GM12865 (cell line): Measurements from ENCODE around the gene EFCAB11.
A peak's percentile ranks its signal among the peaks of the same experiment; 100 is the strongest.

Experiments
- DNase-seq: peaks from one replicate; pipeline ENCODE4 v3.0.0; 2010; ENCODE audit warnings: low read depth
- H3K4me3 ChIP-seq: 2 replicates; pipeline ENCODE4 v1.5.1; 2011; ENCODE audit warnings: mild to moderate bottlenecking, low read depth, low read length, control low read depth
- TF ChIP-seq, protein P1 (sequence below): IDR thresholded peaks from 2 replicates; pipeline ENCODE4 v1.5.1; 2011; ENCODE audit warnings: low read length, control low read depth, low read depth, inconsistent platforms; ENCODE audit not compliant: insufficient read depth; ENCODE audit errors: missing control alignments

Gene EFCAB11

DNA sequence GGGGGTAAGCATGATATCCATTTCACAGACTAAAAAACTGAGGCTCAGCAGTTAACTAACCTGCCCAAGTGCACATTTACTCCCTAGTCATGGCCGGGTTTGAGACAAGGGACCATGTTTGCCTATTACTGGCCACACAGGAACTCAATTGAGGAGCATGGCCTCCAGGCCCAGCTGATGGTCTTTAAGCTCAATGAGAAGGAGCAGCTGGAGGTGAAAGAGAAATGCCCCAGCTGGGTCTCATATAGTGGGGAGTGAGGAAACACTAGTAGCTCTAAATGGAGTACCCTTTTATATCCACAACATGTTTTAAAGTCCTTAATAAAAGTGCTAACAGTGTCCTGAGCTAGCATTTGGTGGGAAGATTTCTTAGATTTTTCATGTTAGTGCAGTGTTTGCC is 2.8 kb upstream of the EFCAB11 start:
- no peak for DNase-seq
- H3K4me3 ChIP-seq, result peak overlapping the region; percentile 88
- TF ChIP-seq, protein P1, sequence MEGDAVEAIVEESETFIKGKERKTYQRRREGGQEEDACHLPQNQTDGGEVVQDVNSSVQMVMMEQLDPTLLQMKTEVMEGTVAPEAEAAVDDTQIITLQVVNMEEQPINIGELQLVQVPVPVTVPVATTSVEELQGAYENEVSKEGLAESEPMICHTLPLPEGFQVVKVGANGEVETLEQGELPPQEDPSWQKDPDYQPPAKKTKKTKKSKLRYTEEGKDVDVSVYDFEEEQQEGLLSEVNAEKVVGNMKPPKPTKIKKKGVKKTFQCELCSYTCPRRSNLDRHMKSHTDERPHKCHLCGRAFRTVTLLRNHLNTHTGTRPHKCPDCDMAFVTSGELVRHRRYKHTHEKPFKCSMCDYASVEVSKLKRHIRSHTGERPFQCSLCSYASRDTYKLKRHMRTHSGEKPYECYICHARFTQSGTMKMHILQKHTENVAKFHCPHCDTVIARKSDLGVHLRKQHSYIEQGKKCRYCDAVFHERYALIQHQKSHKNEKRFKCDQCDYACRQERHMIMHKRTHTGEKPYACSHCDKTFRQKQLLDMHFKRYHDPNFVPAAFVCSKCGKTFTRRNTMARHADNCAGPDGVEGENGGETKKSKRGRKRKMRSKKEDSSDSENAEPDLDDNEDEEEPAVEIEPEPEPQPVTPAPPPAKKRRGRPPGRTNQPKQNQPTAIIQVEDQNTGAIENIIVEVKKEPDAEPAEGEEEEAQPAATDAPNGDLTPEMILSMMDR, result no peak

DNA sequence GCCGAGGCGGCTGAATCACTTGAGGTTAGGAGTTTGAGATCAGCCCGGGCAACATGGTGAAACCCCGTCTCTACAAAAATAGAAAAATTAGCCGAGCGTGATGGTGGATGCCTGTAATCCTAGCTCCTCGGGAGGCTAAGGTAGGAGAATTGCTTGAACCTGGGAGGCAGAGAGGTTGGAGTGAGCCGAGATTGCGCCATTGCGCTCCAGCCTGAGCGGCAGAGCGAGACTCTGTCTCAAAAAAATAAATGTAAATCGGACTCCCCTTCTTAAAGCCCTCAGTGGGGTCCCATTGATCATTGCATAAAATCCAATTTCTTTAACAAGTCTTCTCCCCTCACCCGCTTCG is 2.1 kb upstream of the EFCAB11 start:
- peak overlapping the region; percentile 88 for H3K4me3 ChIP-seq
- no peak for DNase-seq

DNA sequence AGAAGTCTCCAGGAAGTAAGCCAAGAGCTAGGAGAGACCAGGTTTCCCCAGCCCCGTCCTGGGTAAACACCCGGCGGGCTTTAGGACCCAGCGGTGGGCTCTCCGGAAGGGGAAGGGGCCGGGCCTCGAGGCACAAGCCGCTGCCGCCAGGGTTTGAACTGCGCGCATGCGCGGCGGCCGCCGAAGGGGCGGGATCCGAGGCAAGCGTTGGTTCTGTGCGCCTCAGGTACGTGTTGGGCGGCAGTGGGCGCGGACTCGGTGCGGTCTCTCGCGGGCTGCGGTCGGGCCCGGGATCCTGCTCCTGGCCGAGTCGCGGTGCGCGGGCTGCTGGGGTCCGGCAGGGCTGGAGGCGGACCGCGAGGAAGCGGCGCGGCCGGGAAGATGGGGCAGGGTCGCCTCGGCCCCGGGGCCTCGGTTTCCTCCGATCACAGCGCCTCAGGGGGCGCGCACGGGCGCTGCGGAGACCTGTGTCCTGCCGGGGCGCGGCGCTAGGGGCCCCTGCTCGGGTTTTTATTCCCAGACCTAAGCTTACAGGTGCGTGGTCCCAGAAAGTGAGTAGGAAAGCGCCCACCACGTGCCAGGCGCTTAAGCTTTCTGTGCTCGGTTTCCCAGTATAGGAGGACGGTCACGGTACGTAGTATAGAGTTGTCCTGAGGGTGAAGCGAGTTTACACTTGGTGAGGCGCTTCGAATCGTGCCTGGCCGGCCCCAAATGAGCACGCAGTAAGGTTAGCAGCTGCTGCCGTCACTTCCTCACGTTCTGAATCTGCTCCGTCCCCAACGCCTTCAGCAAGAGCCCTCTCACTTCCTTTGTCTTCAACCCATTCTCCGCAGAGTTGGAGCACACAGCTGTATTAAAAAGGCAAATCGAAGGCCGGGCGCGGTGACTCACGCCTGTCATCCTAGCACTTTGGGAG is 1.5 kb upstream of the EFCAB11 start, which contains the start of gene TDP1:
TSS of gene TDP1 (plus strand) at position 183 of the 916 bp plus-strand sequence. CDS start 7,188 bp downstream, outside the sequence.
- peak within 1 kb of the TSS; percentile 88 for H3K4me3 ChIP-seq
- peak; percentile 98 for DNase-seq

More for the DNA sequence above, 2.1 kb upstream of the EFCAB11 start:
- TF ChIP-seq, protein P1, result no peak

DNA sequence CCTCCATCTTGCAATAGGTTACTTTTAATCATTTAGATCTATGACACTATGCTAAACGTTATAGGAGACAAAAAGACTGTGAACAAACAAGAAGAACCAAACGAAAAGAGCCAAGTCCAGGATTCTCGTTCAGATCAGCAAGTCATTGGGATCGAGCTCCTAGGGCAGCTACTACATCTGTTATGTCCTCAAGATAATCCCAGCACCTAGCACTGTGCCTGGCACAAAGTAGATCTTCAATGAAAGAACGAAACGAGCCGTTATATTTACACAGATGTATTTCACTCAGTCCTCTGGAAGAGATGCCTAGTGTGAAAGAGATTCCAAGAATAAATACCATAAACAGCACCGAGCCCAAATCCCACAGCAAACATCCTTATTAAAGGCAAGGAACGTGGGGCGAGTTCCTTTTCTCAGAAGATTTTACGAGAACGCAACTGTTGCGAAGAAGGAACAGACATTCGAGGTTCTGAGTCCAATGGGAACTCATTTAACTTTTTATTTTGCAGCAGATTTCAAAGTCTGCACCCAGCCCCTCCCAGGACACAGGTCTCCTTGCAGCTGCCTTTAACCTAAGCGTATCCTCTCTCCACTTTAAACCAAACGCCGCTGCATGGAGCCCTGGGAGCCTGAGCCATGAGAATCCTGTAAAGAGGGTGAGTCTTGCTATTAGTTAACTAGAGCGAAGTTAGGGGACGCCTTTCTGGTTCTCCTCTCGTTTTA is 653 bp upstream of the EFCAB11 start:
- TF ChIP-seq, protein P1, result no peak

More for the DNA sequence above, 1.5 kb upstream of the EFCAB11 start, which contains the start of gene TDP1:
- TF ChIP-seq, protein P1, result peak; percentile 12

DNA sequence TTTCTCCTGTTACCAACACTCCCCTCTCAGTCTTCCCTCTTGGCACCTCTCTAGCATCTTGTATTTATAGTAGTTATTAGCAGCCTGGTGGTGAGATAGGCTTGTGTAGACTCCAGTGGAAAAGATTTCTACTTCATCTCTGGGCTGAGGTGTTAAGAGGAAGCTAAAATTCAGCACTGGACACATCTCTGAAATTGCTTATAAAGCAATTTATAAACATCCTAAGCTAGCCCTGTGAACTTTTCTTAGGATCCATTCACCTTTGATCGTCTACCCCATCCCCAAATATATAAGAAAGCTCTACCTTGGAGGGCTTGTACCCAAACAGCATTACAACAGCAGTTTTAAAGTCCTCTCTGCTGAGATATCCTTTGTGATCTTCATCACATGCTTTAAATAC is 928 bp downstream of the EFCAB11 start:
- TF ChIP-seq, protein P1, result no peak
- peak overlapping the region; percentile 88 for H3K4me3 ChIP-seq
- DNase-seq, result no peak

More for the DNA sequence above, 653 bp upstream of the EFCAB11 start:
- peak overlapping the region; percentile 88 for H3K4me3 ChIP-seq
- DNase-seq, result no peak

DNA sequence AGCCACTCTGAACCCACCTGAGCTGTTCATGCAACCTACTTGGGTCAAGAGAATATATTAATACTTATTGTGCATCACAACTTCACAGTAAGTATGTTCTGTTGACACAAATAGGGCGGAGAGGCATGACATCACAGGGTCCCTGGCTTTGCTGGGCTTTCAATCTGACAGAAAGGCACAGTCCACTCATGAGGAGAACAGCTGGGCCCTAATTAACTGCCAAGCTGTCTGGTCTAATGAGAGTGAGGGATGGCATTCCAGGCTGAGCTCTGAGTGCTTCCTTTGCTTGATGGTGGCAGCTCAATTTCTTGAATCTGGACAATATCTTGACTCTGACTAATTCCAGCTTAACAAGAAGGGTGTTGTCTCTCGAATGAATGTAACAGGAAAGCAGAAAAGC is 2.0 kb downstream of the EFCAB11 start:
- no peak overlapping the region for H3K4me3 ChIP-seq
- no peak for DNase-seq
- TF ChIP-seq, protein P1, result no peak
